Lower lobe of right lung (tissue), 2 donors: Measurements from ENCODE around the gene FAM83E. TPM values are rescaled to one million over a fixed set of nuclear protein-coding genes. Genes with fewer than 3 reads are reported as not detected.
A peak's percentile ranks its signal among the peaks of the same experiment; 100 is the strongest.

Experiments used
- ATAC-seq, 2 donors: fragments of 200-7000 bp; cut with Tn5 transposase; one replicate each; pipeline ENCODE4 v1.9.1; 2020 to 2022; ENCODE audit warnings: mild to moderate bottlenecking in 2 of 2, moderate library complexity in 2 of 2
- DNase-seq: peaks from one replicate; pipeline ENCODE4 v3.0.0-alpha.2; 2020
- H3K27ac ChIP-seq: fragments of 200-600 bp; one replicate; pipeline ENCODE4 v1.8.0; 2022
- H3K27me3 ChIP-seq: fragments of 200-600 bp; one replicate; pipeline ENCODE4 v1.8.0; 2022; ENCODE audit warnings: low read depth
- H3K36me3 ChIP-seq: fragments of 200-600 bp; one replicate; pipeline ENCODE4 v1.8.0; 2022; ENCODE audit warnings: mild to moderate bottlenecking
- H3K4me1 ChIP-seq: fragments of 200-600 bp; one replicate; pipeline ENCODE4 v1.8.0; 2022
- H3K4me3 ChIP-seq: fragments of 200-600 bp; one replicate; pipeline ENCODE4 v1.8.0; 2022; ENCODE audit warnings: mild to moderate bottlenecking
- H3K9me3 ChIP-seq: fragments of 200-600 bp; one replicate; pipeline ENCODE4 v1.8.0; 2022
- CTCF ChIP-seq: fragments of 200-600 bp; IDR thresholded peaks from one replicate; pipeline ENCODE4 v1.8.0; 2022; ENCODE audit warnings: antibody characterized with exemption, mild to moderate bottlenecking
- intact Hi-C: fragments of 100-400 bp; cut with DNase I; formaldehyde crosslinking; loops from one replicate; pipeline ENCODE4 v1.11.0; 2022
- long read RNA-seq: library from polyadenylated mRNA; unstranded; transcript quantifications from one replicate; pipeline ENCODE4 v2.0.0, GENCODE V29; 2021
- total RNA-seq: library from RNA; stranded (reverse); fragmentation: NEBNext Ultra II Directional; extraction: Animal tissue kit (Norgen Biotek cat#: 25700); gene quantifications from one replicate; pipeline ENCODE4 v1.2.1, GENCODE V29; 2021
- donor health status: DM: no; HTN: yes; CAD: no; lungs with severe emphysema.

FAM83E gene
- total RNA-seq: 34.1 TPM
- long read RNA-seq, transcript FAM83E-201 (5 exons, 1,926 nt): major isoform, 11 of 38 reads
- long read RNA-seq, partial matches to known transcripts: 10 of 38 reads
- long read RNA-seq, other reads (novel, unspliced or antisense): 17 of 38 reads

- Histone ChIP-seq H3K36me3 (peaks cover 32% of the 10 kb centered on the region), H3K9me3 (no peaks in the 10 kb centered on the region), H3K4me3 (peak within 1 kb of the TSS; percentile 48), H3K27me3 (no peaks in the 10 kb centered on the region), H3K4me1 (peaks cover 34% of the 10 kb centered on the region), H3K27ac (peak within 1 kb of the TSS; percentile 81)
- intact Hi-C loops: no loop called here
- DNase-seq: peak; percentile 92
- no peak for TF ChIP-seq CTCF
- peak; percentile 72 to 78 for ATAC-seq
Observed at GRCh38 chr19:48614436-48615230, at the start of gene FAM83E. Gene FAM83E, minus strand, starts transcription at chr19:48615076. Its CDS starts 1,704 bp downstream, at chr19:48613372.

- Histone ChIP-seq H3K4me3 (no peak overlapping the region), H3K4me1 (peaks cover 13% of the 10 kb centered on the region), H3K27me3 (no peaks in the 10 kb centered on the region), H3K36me3 (no peaks in the 10 kb centered on the region), H3K9me3 (no peaks in the 10 kb centered on the region), H3K27ac (no peak overlapping the region)
- intact Hi-C loops: no loop called here
- no peak for TF ChIP-seq CTCF
- ATAC-seq (no peak), DNase-seq (no peak)
Observed at GRCh38 chr19:48664476-48664875, 49.6 kb upstream of the FAM83E start.

DNA sequence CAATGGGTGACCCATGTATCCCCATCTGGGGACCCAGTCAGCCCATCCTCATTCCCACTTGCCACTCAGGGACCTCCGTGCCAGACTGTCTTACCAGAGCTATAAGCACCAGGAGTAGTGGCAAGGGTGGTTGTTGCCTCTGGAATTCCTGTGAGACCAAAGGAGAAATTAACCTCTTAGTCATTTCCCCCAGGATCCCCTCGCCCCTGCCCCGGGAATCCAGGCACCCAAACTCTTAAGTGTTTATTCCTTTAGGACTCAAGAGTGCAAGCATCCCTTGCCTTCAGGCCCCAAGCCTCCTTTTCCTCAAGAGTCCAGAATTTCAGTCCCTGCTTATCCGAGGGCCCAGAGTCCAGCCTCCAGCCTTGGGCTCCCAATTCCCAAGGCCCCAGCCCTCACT, 48.8 kb upstream of the FAM83E start:
- ATAC-seq (no peak), DNase-seq (no peak)
- intact Hi-C loops: no loop called here
- no peak overlapping the region for H3K27ac ChIP-seq
- TF ChIP-seq CTCF: no peak
- H3K27me3 ChIP-seq: no peaks in the 10 kb centered on the region
- H3K9me3 ChIP-seq: no peaks in the 10 kb centered on the region
- no peak overlapping the region for H3K4me3 ChIP-seq
- no peaks in the 10 kb centered on the region for H3K36me3 ChIP-seq
- H3K4me1 ChIP-seq: peaks cover 13% of the 10 kb centered on the region

GRCh38 chr19:48661711-48662090, 46.8 kb upstream of the FAM83E start:
- no peaks in the 10 kb centered on the region for H3K36me3 ChIP-seq
- H3K27ac ChIP-seq: peak overlapping the region; percentile 61
- TF ChIP-seq CTCF: no peak
- no peaks in the 10 kb centered on the region for H3K9me3 ChIP-seq
- H3K4me1 ChIP-seq: peaks cover 13% of the 10 kb centered on the region
- H3K27me3 ChIP-seq: no peaks in the 10 kb centered on the region
- H3K4me3 ChIP-seq: no peak overlapping the region
- intact Hi-C loops: no loop called here
- ATAC-seq (no peak), DNase-seq (no peak)

DNA sequence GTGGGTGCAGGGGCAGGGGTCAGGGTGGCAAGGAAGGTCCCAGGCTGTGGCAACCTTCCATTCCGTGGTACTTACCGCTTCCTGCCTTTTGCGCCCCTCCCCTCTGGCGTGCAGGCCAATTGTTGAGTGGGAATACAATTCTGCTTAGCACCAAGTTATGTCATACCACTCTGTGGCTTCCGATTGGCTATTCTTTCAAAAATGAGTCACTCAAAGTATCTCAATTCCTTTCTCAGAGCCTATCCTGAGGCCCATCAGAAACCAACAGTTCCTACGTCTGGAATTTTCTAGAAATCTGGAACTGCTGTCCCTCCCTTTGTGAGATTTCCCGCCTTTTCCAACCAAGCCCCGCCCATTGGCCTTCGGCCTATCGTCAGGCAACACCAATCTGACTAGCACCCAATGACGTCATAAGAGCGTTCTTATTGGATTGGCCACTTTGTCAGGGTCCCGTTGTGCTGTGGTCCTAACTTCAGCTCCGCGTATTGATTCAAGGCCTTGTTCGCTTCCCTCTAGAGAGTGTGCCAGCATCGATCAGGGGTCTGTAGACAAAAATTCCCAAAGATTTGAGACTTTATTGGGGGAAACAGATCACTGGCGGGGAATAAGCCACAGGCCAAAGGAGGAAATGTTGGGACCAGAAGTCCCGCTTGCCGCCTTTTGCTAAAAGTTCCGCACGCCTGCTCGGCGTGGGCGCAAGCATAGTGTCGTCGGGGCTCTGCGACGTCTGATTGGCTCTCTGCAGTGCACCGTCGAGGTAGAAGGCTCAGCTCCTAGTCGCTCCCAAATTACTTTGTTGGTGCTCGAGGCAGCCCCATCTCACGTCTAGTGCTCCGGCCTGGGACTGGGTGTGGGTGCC, 46.2 kb upstream of the FAM83E start:
- DNase-seq (peak; percentile 90), ATAC-seq (peak; percentile 91 to 94)
- Histone ChIP-seq H3K36me3 (no peaks in the 10 kb centered on the region), H3K27me3 (no peaks in the 10 kb centered on the region), H3K27ac (peak overlapping the region; percentile 61), H3K4me3 (peak overlapping the region; percentile 10), H3K9me3 (no peaks in the 10 kb centered on the region), H3K4me1 (peaks cover 13% of the 10 kb centered on the region)
- no peak for TF ChIP-seq CTCF
- intact Hi-C loops: no loop called here
